GM21367 (cell line): ENCODE measurements around the gene SARS2.

ENCODE experiments used
- ATAC-seq: cut with Tn5 transposase; IDR thresholded peaks from one replicate; pipeline ENCODE4 v1.9.1; 2021; ENCODE audit not compliant: unreplicated experiment

Gene SARS2

GRCh38 chr19:38867171-38867780, 63.3 kb downstream of the SARS2 start:
- ATAC-seq, result no peak
